Umbilical cord (tissue), 2 donors: Measurements from ENCODE around the gene REL. TPM values are rescaled to one million over a fixed set of nuclear protein-coding genes. Genes with fewer than 3 reads are reported as not detected.

Experiments
- DNase-seq: peaks from one replicate; pipeline ENCODE4 v3.0.0-alpha.2; 2015; ENCODE audit warnings: low spot score
- total RNA-seq: library from RNA; depleted of rRNA; stranded (reverse); fragments of >200 nt; gene quantifications from one replicate; pipeline ENCODE4 v1.2.3, GENCODE V29; 2014; ENCODE audit warnings: low replicate concordance; ENCODE audit not compliant: insufficient read depth

The REL gene
- total RNA-seq, 1 donor from 2014 or later = 13.2 TPM

DNA sequence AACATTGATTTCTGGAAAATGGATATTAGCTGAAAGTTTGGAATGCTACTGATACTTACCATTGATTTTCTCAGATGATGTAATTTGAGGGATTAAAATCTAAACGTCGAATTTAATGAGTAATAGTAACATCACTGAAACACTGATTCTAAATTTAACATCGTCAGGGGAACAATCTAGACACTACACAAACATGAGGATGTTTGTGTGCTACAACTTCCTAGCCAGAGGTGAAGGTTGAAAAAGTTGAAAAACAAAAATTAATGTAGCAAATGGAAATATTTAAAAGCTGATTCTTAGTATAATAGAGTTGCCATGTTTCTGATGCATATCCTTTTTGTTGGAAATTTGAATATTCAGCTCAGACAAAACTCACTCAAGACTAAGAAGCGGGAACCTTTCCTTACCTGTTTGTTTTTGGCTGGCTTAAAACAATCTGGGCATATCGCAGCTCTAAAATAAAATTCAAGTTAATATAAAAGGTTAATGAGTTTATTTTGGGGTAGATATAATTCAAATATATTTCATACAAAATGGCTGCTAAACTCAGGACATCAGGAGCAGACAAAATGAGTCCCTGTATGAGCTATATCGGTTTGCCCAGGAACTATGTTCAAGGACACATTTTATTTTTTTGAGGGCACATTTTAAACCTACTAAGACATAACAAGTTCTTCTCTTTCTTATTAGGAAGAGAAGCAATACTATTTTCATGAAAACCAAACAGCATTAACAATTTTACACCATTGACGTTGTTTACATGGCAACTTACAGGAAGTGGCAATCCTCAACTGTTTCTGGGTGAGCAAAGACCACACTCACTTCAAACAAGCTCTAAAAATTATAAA is 83.5 kb downstream of the REL start:
- no peak for DNase-seq

DNA sequence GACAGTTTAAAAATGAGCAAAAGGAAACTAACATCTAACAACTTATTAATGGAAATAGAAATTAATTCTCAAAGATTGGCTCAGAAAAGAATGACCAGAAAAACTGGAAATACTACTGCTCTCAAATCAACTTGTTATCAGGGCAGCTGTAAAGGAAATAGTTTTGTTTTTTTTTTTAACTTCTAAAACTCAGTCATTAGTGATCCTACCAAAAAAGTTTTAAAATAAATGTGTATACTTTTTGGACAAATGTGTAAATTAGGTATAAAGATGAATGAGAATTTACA is 84.1 kb downstream of the REL start:
- DNase-seq = peak; percentile 12

DNA sequence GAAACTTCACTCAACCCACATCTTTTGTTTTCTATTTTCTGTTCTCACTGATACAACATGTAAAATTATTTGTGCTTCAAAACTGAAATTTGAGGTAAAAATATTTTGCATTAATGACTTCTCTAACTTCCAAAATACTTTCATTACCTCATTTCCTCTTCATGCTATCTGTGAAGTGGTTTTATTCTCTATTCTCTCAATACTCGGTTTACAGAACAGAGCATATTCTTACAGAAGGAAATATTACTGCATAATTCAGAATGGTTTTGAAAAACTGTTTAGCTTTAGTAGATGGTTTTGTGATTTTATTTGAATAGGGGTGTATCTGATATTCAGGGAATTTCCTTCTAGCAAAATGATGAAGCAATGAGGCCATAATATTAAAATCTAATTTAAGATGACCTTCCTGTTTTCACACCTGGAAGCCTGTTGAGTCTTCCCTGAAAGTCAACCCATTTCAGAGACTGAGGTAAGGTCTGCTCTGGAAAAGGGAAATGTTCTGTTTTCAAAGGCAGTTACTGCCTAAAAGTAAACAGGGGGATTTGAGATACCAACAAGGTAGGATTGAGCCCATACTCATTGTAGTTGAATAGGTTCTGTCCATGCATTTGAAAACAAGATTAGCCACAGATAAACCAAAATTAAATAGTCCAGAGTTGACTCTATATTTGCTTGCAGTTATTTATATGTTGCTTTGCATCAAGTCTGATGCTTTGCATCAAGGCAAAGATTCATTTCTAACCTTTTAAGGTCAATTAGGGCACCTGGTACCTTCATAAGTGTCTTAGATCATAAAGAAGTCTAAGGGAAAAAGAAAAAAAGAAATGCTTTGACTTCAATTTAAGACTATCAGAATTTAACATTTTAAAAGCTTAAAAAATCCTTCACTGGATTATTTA is 85.4 kb downstream of the REL start:
- DNase-seq = no peak

- DNase-seq = no peak
Measured at GRCh38 chr2:60972889-60973656, 91.7 kb downstream of the REL start.

DNA sequence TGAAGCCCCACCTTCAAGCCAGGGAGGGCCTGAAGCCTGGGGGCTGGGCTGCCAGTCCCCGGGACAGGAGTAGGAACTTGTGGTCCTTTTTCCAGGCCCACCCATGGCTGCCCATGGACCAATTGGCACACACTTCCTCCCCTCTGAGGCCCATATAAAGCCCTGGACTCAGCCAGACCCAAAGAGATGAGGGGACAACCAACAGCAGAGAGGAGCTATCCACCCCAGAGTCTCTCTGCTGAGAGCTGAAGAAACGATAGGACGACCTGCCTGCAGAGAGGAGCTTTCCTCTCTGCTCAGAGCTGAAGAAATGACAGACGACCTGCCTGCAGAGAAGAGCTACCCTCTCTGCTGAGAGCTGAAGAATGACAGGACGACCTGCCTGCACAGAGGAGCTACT is 92.3 kb downstream of the REL start:
- DNase-seq = no peak

DNA sequence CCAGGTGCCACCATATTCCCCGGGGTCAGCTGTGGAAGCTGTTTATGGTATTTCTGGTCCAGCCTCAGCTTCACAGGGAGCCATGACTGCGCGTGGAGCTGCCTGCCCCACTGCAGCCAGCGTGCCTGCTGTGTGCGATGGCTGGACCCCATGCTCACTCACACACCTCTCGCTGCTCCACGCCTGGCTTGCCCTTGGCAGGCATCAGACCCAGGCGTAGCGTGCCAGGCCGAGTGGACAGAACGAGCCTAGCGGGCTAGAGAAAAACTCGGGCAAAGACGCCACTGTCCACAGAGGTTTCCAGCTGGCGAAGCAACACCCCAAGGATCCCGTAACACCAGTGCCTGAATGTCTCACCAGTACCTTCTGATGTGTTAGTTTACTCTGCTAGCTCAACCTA is 93.3 kb downstream of the REL start:
- no peak for DNase-seq

Other genes with a start within 250 kb of the REL start
- gene PAPOLG, start 125.3 kb upstream of the REL start, total RNA-seq = 13.0 TPM
- 36.1 TPM for gene PEX13, start 136.1 kb downstream of the REL start, total RNA-seq
- gene PUS10, start 136.7 kb downstream of the REL start, total RNA-seq = 27.9 TPM
- gene SANBR, start 184.3 kb downstream of the REL start, total RNA-seq = 27.7 TPM